Central memory CD8-positive, alpha-beta T cell (primary cell): Measurements from ENCODE around the gene AMBP.

Experiments
- ATAC-seq: fragments of 150-1000 bp; cut with Tn5 transposase; replicated peaks from 2 replicates; pipeline ENCODE4 v1.10.0; 2022; ENCODE audit warnings: mild to moderate bottlenecking, moderate FRiP score, moderate number of reproducible peaks; ENCODE audit not compliant: poor library complexity, severe bottlenecking; ENCODE audit errors: extremely low read depth
- DNase-seq, 2 donors: peaks; one replicate each; pipeline ENCODE4 v3.0.0; 2021; ENCODE audit warnings: low spot score in 2 of 2
- H3K27ac Mint-ChIP-seq: one replicate; pipeline ENCODE4 v1.8.0; 2022; ENCODE audit warnings: low read depth, mild to moderate bottlenecking, moderate library complexity, mixed read lengths
- H3K27me3 Mint-ChIP-seq: one replicate; pipeline ENCODE4 v1.8.0; 2022; ENCODE audit warnings: mixed read lengths
- H3K36me3 Mint-ChIP-seq: one replicate; pipeline ENCODE4 v1.8.0; 2022; ENCODE audit warnings: mild to moderate bottlenecking, moderate library complexity, mixed read lengths; ENCODE audit not compliant: insufficient read depth
- H3K4me1 Mint-ChIP-seq: one replicate; pipeline ENCODE4 v1.8.0; 2022; ENCODE audit warnings: mixed read lengths
- H3K4me3 Mint-ChIP-seq: one replicate; pipeline ENCODE4 v1.8.0; 2022; ENCODE audit warnings: mild to moderate bottlenecking, moderate library complexity, mixed read lengths
- H3K9me3 Mint-ChIP-seq: one replicate; pipeline ENCODE4 v1.8.0; 2022; ENCODE audit warnings: mixed read lengths

The AMBP gene

DNA sequence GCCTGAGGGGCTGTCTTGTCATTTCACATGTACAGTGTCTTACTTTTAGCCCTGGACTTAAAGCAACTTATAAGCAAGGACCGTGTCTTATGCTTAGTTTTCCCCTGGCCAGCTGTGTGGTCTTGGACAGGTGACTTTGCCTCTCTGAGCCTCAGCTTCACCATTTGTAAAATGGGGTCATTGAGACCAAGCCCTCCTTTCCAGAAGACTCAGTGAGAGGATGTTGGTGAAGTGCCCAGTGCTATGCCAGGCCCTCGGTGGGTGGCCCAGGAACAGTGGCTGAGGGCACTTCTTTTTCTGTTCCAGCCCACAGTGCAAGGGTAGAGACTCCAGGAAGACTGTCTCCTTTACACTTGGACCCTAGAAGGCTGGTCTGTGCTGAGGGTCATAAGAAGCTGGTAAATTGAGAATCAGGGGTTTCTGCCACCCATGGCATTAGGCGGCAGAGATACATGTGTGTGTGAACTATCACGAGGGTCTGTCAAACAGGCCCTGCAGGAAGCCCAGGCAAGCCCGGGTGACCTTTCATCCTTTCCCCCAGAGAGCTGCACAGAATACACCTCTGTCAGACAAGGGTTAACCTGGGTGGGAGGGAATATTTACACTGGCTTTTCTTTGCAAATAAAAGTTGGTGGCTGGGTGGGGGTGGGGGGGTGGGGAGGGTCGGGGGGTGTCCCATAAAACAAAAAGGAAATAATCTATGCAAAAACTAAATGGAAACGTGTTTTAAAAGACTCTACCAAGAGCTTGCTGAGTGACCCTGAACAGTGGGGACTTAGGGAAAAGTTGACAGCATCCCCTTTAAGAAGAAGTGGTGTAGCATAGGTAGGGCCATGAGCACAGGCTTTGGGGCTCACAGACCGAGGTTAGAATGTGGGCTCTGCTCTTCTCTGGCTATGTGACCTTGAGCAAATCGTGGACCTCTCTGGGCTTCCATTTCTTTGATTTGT, 41.4 kb upstream of the AMBP start:
- peaks cover 26% of the 10 kb centered on the region for H3K27me3 Mint-ChIP-seq
- no peak for ATAC-seq
- H3K36me3 Mint-ChIP-seq: peaks cover 2% of the 10 kb centered on the region
- H3K4me3 Mint-ChIP-seq: no peak overlapping the region
- no peak for DNase-seq
- H3K9me3 Mint-ChIP-seq: no peaks in the 10 kb centered on the region
- no peak overlapping the region for H3K27ac Mint-ChIP-seq
- H3K4me1 Mint-ChIP-seq: no peaks in the 10 kb centered on the region

DNA sequence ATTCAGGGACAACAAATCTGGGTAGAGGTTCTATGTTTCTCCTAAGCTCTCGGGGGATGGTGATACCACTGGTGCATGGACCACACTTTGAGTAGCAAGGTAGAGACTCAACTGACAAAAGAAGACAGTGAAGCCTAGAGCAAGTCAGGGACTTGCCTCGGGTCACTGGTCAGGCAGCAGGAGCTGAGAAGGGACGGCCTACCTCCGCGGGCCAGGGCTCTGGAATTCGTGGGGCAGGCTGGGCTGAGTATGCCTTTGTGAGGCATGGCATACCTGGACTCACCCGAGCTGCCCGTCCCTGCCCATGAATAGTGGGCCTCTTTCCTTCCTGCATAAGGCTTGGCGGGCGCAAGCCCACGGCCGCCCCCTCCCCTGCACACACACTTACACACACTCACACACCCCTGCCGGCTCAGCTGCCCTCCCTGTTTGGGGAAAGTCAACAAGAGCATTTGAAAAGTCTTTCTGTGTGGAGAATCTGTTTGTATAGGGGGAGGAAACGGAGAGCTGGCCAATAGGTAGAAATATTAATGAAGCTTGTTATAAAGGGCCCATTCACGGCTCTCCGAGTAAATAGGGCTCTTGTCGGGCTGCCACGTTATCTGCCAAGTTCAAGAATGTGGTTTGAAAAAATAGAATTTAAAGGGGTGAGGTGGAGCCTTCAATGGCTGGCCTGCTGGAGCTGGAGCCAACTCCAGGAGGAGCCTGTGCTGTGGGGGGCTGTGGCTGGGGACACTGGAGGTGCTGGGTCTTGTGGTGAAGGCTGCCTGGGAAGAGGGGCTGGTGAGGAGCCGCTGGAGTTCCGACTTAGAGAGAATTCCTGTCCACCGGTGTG, 40.1 kb upstream of the AMBP start:
- H3K4me1 Mint-ChIP-seq: no peaks in the 10 kb centered on the region
- H3K27me3 Mint-ChIP-seq: peaks cover 39% of the 10 kb centered on the region
- H3K36me3 Mint-ChIP-seq: peaks cover 2% of the 10 kb centered on the region
- H3K4me3 Mint-ChIP-seq: no peak overlapping the region
- H3K27ac Mint-ChIP-seq: no peak overlapping the region
- DNase-seq (no peak), ATAC-seq (no peak)
- H3K9me3 Mint-ChIP-seq: no peaks in the 10 kb centered on the region

DNA sequence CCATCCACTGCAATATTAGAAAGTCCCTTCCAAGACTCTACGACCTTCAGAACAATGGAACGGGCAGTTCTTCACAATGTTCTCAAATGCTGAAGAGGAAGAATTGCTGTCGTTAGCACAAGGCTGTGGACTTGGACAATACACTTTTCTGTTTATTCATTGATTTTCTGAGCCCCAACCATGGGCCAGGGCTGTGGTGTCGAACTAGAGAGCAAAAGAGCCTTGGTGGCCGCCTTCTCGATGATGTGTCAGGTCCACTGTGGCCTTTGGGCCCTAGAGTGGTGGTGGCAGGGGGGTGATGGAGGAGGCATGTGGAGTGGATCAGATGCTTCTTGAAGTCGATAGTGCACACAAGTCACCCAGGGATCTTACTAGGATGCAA, 39.5 kb upstream of the AMBP start:
- DNase-seq (no peak), ATAC-seq (no peak)
- Mint-ChIP-seq H3K9me3 (no peaks in the 10 kb centered on the region), H3K27me3 (peaks cover 45% of the 10 kb centered on the region), H3K4me1 (no peaks in the 10 kb centered on the region), H3K36me3 (peaks cover 2% of the 10 kb centered on the region), H3K27ac (no peak overlapping the region), H3K4me3 (no peak overlapping the region)

DNA sequence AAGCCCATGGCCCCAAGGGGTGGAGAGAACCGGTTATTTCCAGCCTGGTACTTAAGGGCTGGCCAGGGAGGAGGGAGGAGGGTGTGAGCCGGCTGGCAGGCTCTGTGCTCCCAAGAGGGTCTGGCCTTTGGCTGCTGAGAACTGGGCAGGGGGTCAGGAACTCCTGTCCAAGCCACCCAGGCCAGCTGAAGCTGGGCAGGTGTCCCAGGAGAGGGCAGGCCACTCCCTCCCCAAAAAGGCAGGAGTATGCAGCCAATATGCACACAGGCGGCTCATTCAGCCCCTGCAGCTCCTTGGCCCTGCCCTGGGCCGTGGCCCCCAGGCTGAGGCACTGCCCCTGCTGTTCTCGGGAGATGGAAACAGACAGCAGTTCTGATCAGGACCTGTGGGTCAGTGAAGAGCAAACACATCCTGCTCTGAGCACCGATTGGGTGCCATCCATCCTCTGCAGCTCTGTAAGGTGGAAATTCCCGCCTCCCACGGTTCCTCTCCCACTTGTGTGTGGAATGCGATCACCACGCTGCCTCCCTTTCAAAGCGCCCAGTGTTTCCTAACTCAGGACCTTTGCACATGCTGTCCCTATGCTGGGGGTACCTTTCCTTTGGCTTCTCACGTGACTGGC, 38.1 kb upstream of the AMBP start:
- peaks cover 55% of the 10 kb centered on the region for H3K27me3 Mint-ChIP-seq

DNA sequence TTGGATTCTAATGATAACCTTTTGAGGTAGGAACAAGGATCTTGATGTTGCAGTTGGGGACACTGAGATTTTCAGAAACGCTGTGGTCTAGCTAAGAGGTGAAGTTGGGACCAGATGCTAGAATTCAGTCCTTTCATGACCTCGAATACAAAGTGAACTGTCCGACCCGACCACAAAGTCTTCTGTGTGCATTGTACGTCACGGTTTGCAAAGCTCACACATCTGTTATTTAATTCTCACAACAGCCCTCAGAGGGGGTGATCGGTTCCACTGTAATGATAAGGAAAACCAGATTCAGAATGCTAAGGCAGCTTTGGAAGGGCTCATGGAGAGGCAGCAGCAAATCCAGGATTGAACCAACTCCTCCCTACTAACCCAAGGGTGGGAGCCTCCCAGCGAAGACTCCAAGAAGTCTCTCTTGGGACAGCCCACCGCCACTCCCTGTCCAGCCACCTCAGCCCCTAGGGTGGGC, 37.6 kb upstream of the AMBP start:
- Mint-ChIP-seq H3K9me3 (no peaks in the 10 kb centered on the region), H3K4me1 (no peaks in the 10 kb centered on the region), H3K27me3 (peaks cover 58% of the 10 kb centered on the region)

More for the DNA sequence above, 38.1 kb upstream of the AMBP start:
- DNase-seq (no peak), ATAC-seq (no peak)
- no peak overlapping the region for H3K27ac Mint-ChIP-seq
- H3K36me3 Mint-ChIP-seq: peaks cover 2% of the 10 kb centered on the region
- H3K9me3 Mint-ChIP-seq: no peaks in the 10 kb centered on the region
- no peaks in the 10 kb centered on the region for H3K4me1 Mint-ChIP-seq
- H3K4me3 Mint-ChIP-seq: no peak overlapping the region

DNA sequence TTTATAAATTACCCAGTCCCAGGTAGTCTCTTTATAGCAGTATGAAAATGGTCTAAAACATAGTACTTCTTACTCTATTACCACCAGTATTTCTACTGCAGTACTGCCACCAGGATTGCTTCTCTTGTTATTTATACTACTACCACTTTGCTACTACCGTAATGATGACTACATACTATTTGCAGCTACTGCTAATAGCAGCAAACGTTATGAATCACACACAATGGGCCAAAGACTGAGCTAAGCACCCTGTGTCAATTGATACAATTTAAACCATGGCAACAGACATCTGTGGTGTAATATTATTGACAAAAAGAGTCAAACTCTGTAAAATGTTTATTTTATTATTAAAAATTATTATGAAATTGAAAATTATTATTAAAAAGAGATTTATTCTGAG, 36.3 kb upstream of the AMBP start:
- no peaks in the 10 kb centered on the region for H3K9me3 Mint-ChIP-seq
- no peak overlapping the region for H3K4me3 Mint-ChIP-seq
- no peak overlapping the region for H3K27ac Mint-ChIP-seq
- peaks cover 2% of the 10 kb centered on the region for H3K36me3 Mint-ChIP-seq
- H3K27me3 Mint-ChIP-seq: peaks cover 58% of the 10 kb centered on the region
- H3K4me1 Mint-ChIP-seq: no peaks in the 10 kb centered on the region
- DNase-seq (no peak), ATAC-seq (no peak)

More for the DNA sequence above, 37.6 kb upstream of the AMBP start:
- Mint-ChIP-seq H3K27ac (no peak overlapping the region), H3K36me3 (peaks cover 2% of the 10 kb centered on the region), H3K4me3 (no peak overlapping the region)
- ATAC-seq (no peak), DNase-seq (no peak)

DNA sequence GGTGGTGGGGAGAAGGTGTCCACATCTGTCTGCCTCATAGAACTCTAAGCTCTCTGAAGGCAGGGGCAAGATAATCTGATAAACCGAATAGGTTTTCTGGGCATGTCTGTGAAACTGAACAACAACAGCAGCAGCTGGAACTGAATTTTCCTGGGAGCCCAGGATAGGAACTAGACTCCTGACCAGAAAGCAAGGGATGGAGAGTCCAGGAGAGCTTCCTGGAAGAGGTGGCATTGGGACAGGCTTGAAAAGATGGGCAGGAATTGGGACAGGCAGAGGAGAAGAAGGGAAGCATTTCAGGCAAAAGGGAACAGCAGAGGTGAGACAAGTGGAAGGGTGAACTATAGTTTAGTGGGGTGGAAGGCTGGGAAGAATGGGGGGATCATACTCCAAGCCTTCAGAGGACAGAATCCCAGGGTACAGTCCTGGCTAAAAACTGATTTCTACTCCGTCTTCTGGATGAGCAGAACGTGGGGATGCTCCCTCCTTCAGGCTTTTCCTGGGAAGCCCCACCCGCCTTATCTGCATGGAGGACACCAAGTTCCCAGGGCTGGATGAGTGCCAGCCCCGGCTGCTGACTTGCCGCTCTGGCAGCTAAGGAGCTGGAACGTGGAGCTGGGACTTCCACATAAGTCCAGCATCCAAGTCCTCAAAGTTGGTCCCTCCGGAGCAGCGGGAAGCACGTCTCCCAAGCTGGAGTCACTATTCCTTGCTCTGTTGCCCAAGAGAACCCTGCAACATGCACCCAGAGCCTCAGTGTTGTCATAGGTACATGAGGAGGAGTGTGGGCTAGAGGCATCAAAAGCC, 34.9 kb upstream of the AMBP start:
- Mint-ChIP-seq H3K27ac (no peak overlapping the region), H3K36me3 (no peaks in the 10 kb centered on the region), H3K27me3 (peaks cover 56% of the 10 kb centered on the region), H3K4me1 (no peaks in the 10 kb centered on the region), H3K9me3 (no peaks in the 10 kb centered on the region), H3K4me3 (no peak overlapping the region)
- no peak for ATAC-seq
- no peak for DNase-seq

DNA sequence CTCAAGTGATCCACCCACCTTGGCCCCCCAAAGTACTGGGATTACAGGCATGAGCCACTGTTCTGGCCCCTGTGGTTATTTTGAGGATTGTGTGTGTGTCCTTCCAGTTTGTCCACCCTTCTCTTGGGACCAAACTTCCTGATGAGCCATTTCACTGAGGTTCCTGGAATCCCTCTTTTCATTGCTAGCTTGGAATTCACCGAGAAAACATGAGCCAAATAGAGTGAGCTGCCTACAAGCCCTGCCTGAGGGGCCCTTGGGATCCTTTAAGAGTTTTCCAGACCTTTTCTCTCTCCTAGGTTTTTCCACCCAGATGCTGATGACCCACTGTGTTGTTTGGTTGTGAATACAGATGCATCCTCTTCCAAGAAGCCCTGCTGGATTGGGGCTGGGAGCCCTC, 34.2 kb upstream of the AMBP start:
- DNase-seq: no peak
- no peak overlapping the region for H3K4me3 Mint-ChIP-seq
- no peaks in the 10 kb centered on the region for H3K36me3 Mint-ChIP-seq
- H3K9me3 Mint-ChIP-seq: no peaks in the 10 kb centered on the region
- H3K4me1 Mint-ChIP-seq: no peaks in the 10 kb centered on the region
- no peak for ATAC-seq
- peaks cover 52% of the 10 kb centered on the region for H3K27me3 Mint-ChIP-seq
- no peak overlapping the region for H3K27ac Mint-ChIP-seq

DNA sequence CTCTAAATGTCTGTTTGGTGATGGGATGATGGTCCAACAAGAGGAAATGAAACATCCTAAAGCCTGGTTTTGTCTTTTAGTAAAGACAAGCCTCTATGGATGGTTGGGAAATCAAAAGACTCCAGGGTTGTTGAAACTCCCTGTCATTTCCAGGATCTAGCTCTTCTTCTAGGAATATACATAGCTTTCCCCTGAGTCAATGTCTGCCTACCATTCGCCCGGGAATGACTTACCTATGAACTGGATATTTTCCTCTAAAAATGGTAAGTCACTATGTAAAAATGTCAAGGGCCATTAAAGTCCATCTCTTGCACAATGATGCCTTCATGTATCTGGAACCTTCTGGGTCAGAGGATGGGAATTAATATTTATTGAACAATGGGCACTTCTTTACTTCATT, 32.1 kb upstream of the AMBP start:
- H3K4me1 Mint-ChIP-seq: no peaks in the 10 kb centered on the region
- H3K36me3 Mint-ChIP-seq: peaks cover 1% of the 10 kb centered on the region
- no peak overlapping the region for H3K4me3 Mint-ChIP-seq
- peaks cover 47% of the 10 kb centered on the region for H3K27me3 Mint-ChIP-seq
- no peak overlapping the region for H3K27ac Mint-ChIP-seq
- ATAC-seq (no peak), DNase-seq (no peak)
- no peaks in the 10 kb centered on the region for H3K9me3 Mint-ChIP-seq

DNA sequence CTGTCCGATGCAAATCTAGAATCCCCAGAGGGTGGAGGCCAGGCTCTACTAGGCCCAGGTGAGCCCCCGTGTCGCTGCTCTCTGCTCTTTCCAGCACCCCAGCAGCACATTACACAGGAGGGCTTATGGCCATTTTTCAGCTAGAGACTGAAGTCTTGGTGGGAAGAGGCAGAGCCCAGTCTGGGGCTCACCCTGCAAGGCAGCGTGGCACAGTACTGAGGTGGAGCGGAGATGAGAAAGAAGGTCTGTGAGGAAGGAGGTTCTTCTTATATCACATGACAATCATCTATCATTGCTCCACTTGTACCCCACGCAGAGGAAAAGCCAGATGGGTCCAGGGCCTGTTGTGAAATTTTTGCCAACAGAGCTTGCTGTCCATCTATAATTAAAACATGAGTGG, 31.0 kb upstream of the AMBP start:
- Mint-ChIP-seq H3K4me1 (no peaks in the 10 kb centered on the region), H3K9me3 (no peaks in the 10 kb centered on the region), H3K27me3 (peaks cover 40% of the 10 kb centered on the region), H3K27ac (no peak overlapping the region), H3K4me3 (no peak overlapping the region), H3K36me3 (peaks cover 1% of the 10 kb centered on the region)
- DNase-seq (no peak), ATAC-seq (no peak)

DNA sequence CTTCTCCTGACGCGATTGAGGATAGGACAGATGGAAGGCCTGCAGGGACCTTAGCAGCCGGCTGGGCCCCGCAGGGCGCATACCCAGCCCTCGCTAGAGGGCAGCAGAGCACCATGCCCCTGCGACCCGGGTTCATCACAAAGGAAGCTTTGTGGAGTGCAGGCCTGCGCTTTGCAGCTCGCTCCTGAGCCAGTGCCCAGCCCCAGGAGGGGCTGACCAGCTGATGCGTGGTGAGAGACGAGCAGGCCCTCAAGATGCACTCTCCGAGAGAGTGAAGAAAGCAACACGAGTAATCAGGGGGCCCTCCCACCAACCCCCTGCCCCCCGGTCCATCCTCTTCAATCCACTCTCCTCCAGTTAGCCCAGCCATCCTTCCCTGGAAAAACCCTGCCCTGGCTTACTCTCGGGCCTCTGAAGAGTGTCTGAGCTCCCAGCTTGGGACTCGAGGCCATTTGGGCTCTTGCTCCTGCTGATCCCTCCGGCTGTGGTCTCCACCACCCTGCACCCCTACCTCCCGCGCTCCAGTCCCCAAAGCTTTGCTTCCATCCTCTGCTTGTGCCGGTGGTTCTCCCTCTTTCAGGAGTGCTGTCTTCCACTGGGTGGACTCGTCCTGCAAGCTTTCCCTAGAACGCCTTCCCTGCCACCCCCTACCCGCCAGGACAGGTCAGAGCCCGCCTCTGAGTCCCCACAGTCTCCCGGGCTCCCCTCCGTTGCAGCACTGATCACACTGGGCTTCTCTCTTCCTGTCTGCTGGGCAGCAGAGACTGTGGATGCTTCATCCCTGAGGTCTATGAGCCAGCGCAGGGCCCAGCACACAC, 30.1 kb upstream of the AMBP start:
- no peak for DNase-seq
- ATAC-seq: peak; percentile 43
- no peaks in the 10 kb centered on the region for H3K9me3 Mint-ChIP-seq
- no peak overlapping the region for H3K4me3 Mint-ChIP-seq
- H3K27ac Mint-ChIP-seq: no peak overlapping the region
- no peaks in the 10 kb centered on the region for H3K4me1 Mint-ChIP-seq
- peaks cover 1% of the 10 kb centered on the region for H3K36me3 Mint-ChIP-seq
- H3K27me3 Mint-ChIP-seq: peaks cover 36% of the 10 kb centered on the region
